IMR-90 (cell line): ENCODE results near the gene PDE8B. TPM values are rescaled to one million over a fixed set of nuclear protein-coding genes. Genes with fewer than 3 reads are reported as not detected.

Experiments used
- ATAC-seq: fragments of 200-7000 bp; cut with Tn5 transposase; 2 replicates; pipeline ENCODE4 v1.9.1; 2020; ENCODE audit warnings: low read depth, mild to moderate bottlenecking, moderate library complexity
- BruUV-seq: library from RNA; stranded (reverse); fragments of 400-500 nt; replicated peaks from 2 replicates; lab custom pipeline; 2021; lab: Mats Ljungman, UMichigan
- CTCF ChIA-PET: fragments of 300-600 bp; formaldehyde crosslinking; extraction: SDS; loops from one replicate; lab custom pipeline; 2021; ENCODE audit warnings: antibody characterized with exemption; lab: Yijun Ruan, JAX
- POLR2A ChIA-PET: fragments of 300-600 bp; sonication (Branson Sonifier 250); formaldehyde crosslinking; loops from one replicate; lab custom pipeline; 2022; ENCODE audit warnings: antibody characterized with exemption; ENCODE audit not compliant: unreplicated experiment; lab: Charles Lee
- DNase-seq: peaks from one replicate; pipeline ENCODE4 v3.0.0; 2013
- H2AFZ ChIP-seq: replicated peaks from 2 replicates; pipeline ENCODE3; 2013; ENCODE audit warnings: low read length, mild to moderate bottlenecking; ENCODE audit not compliant: poor library complexity
- H2AK5ac ChIP-seq: 2 replicates; pipeline ENCODE4 v1.6.1; 2013; ENCODE audit warnings: low read depth, low read length, inconsistent platforms
- H2AK9ac ChIP-seq: replicated peaks from 2 replicates; pipeline ENCODE3; 2013; ENCODE audit warnings: mild to moderate bottlenecking, low read depth, low read length, moderate library complexity; ENCODE audit not compliant: poor library complexity
- H2BK120ac ChIP-seq: 2 replicates; pipeline ENCODE4 v1.6.1; 2013; ENCODE audit warnings: low read depth, low read length, inconsistent platforms
- H2BK15ac ChIP-seq: 3 replicates; pipeline ENCODE4 v1.6.1; 2013; ENCODE audit warnings: low read depth, low read length, inconsistent platforms
- H2BK20ac ChIP-seq: 2 replicates; pipeline ENCODE4 v1.6.1; 2013; ENCODE audit warnings: low read depth, mild to moderate bottlenecking, inconsistent platforms, low read length, moderate library complexity
- H2BK5ac ChIP-seq: 2 replicates; pipeline ENCODE4 v1.6.1; 2013; ENCODE audit warnings: mild to moderate bottlenecking, low read depth, low read length, inconsistent platforms; ENCODE audit not compliant: poor library complexity, severe bottlenecking
- H3K14ac ChIP-seq: replicated peaks from 2 replicates; pipeline ENCODE4 v1.6.1; 2013; ENCODE audit warnings: low read depth, low read length, inconsistent platforms
- H3K18ac ChIP-seq: 2 replicates; pipeline ENCODE4 v1.6.1; 2013; ENCODE audit warnings: low read depth, low read length, control low read depth
- H3K23ac ChIP-seq: 2 replicates; pipeline ENCODE4 v1.6.1; 2013; ENCODE audit warnings: low read depth, low read length, inconsistent platforms
- H3K27ac ChIP-seq: 2 replicates; pipeline ENCODE4 v1.5.1; 2013; ENCODE audit warnings: mild to moderate bottlenecking, control low read depth, low read length; ENCODE audit not compliant: insufficient read depth
- H3K27me3 ChIP-seq: 2 replicates; pipeline ENCODE4 v1.6.1; 2013; ENCODE audit warnings: low read length; ENCODE audit not compliant: control insufficient read depth, insufficient read depth
- H3K36me3 ChIP-seq: 2 replicates; pipeline ENCODE4 v1.6.1; 2013; ENCODE audit warnings: low read length, mixed read lengths; ENCODE audit not compliant: control insufficient read depth, insufficient read depth
- H3K4ac ChIP-seq: 2 replicates; pipeline ENCODE4 v1.6.1; 2013; ENCODE audit warnings: low read depth, low read length, inconsistent platforms
- H3K4me1 ChIP-seq: 2 replicates; pipeline ENCODE4 v1.6.1; 2013; ENCODE audit warnings: low read length, mixed read lengths; ENCODE audit not compliant: control insufficient read depth, insufficient read depth
- H3K4me2 ChIP-seq: 2 replicates; pipeline ENCODE4 v1.6.1; 2013; ENCODE audit warnings: low read depth, mild to moderate bottlenecking, control low read depth, low read length, moderate library complexity
- H3K4me3 ChIP-seq: 2 replicates; pipeline ENCODE4 v1.5.1; 2013; ENCODE audit warnings: low read depth, mild to moderate bottlenecking, control low read depth, low read length, moderate library complexity; ENCODE audit not compliant: insufficient read depth
- H3K56ac ChIP-seq: 2 replicates; pipeline ENCODE4 v1.6.1; 2013; ENCODE audit warnings: low read length, inconsistent platforms; ENCODE audit not compliant: insufficient read depth; ENCODE audit errors: extremely low read depth
- H3K79me1 ChIP-seq, 2 experiments: 2 replicates each; pipeline ENCODE4 v1.6.1; 2013; ENCODE audit warnings: low read length in 2 of 2, inconsistent platforms in 1 of 2, low read depth in 1 of 2
- H3K9ac ChIP-seq: 2 replicates; pipeline ENCODE4 v1.6.1; 2013; ENCODE audit warnings: low read depth, low read length, control low read depth
- H3K9me1 ChIP-seq: 2 replicates; pipeline ENCODE4 v1.6.1; 2013; ENCODE audit warnings: low read length, inconsistent platforms; ENCODE audit not compliant: insufficient read depth
- H3K9me3 ChIP-seq: 2 replicates; pipeline ENCODE4 v1.6.1; 2013; ENCODE audit warnings: low read length; ENCODE audit not compliant: control insufficient read depth, insufficient read depth
- H4K20me1 ChIP-seq: 2 replicates; pipeline ENCODE4 v1.6.1; 2013; ENCODE audit warnings: low read length, inconsistent platforms; ENCODE audit not compliant: insufficient read depth
- H4K5ac ChIP-seq: 2 replicates; pipeline ENCODE4 v1.6.1; 2013; ENCODE audit warnings: mild to moderate bottlenecking, low read depth, low read length, control low read depth
- H4K8ac ChIP-seq, 2 experiments: 2 replicates each; pipeline ENCODE4 v1.6.1; 2013; ENCODE audit warnings: low read depth in 2 of 2, low read length in 2 of 2, control low read depth in 1 of 2, inconsistent platforms in 1 of 2
- H4K91ac ChIP-seq: 2 replicates; pipeline ENCODE4 v1.6.1; 2013; ENCODE audit warnings: low read depth, low read length, inconsistent platforms; ENCODE audit not compliant: insufficient read depth
- ELK1 ChIP-seq: fragments of 150-350 bp; IDR thresholded peaks from 2 replicates; pipeline ENCODE4 v1.6.1; 2016; ENCODE audit warnings: low read depth, mild to moderate bottlenecking, low read length, moderate library complexity, borderline replicate concordance
- MAFK ChIP-seq: IDR thresholded peaks from 2 replicates; pipeline ENCODE4 v1.6.1; 2012; ENCODE audit warnings: low read depth, low read length, improper control_type of control experiment
- MAZ ChIP-seq: IDR thresholded peaks from 2 replicates; pipeline ENCODE4 v1.6.1; 2012; ENCODE audit warnings: low read depth, mild to moderate bottlenecking, low read length, improper control_type of control experiment, moderate library complexity, borderline replicate concordance
- MXI1 ChIP-seq: IDR thresholded peaks from 2 replicates; pipeline ENCODE4 v1.6.1; 2012; ENCODE audit warnings: low read depth, mild to moderate bottlenecking, low read length, moderate library complexity, borderline replicate concordance
- NFE2L2 ChIP-seq: fragments of 150-350 bp; IDR thresholded peaks from 2 replicates; pipeline ENCODE4 v1.6.1; 2016; ENCODE audit warnings: low read depth, mild to moderate bottlenecking, low read length
- SMC3 ChIP-seq: fragments of 150-350 bp; IDR thresholded peaks from 2 replicates; pipeline ENCODE4 v1.6.1; 2016; ENCODE audit warnings: low read depth, mild to moderate bottlenecking, antibody characterized with exemption, low read length, moderate library complexity
- WGBS, 2 experiments: methylation state at CpG; one replicate each; pipeline versions ENCODE4 v1.1.5 to v1.1.7; 2013; ENCODE audit warnings: missing lambda C conversion rate in 2 of 2; ENCODE audit not compliant: insufficient read length in 1 of 2; ENCODE audit errors: extremely low coverage in 2 of 2; 5-methylcytosine and 5-hydroxymethylcytosine counted together
- dilution Hi-C: fragments of 300-500 bp; cut with HindIII; formaldehyde crosslinking; loops from one replicate; pipeline ENCODE4 v1.14.3; 2018; ENCODE audit warnings: low sequenced_read_pairs; ENCODE audit not compliant: unreplicated experiment
- in situ Hi-C: fragments of 300-500 bp; cut with MboI; formaldehyde crosslinking; loops from 3 replicates; pipeline ENCODE4 v1.14.3; 2019; ENCODE audit warnings: low sequenced_read_pairs, inconsistent platforms, mixed read lengths
- intact Hi-C: fragments of 100-400 bp; cut with micrococcal nuclease; formaldehyde crosslinking; loops from 2 replicates; pipeline ENCODE4 v1.10.0; 2022
- polyA plus RNA-seq, 3 experiments: library from polyadenylated mRNA; depleted of rRNA; stranded (reverse); fragments of >200 nt; gene quantifications; 2 replicates each; pipeline ENCODE4 v1.2.3, GENCODE V29; 2012; ENCODE audit warnings: low replicate concordance in 1 of 3
- total RNA-seq: library from RNA; depleted of rRNA; stranded (reverse); fragments of >200 nt; gene quantifications from 2 replicates; pipeline ENCODE4 v1.2.3, GENCODE V29; 2012

Gene PDE8B
- total and polyA plus RNA-seq, 2 of the 4 experiments (the other 2 are of a cell fraction): under 0.01 to 0.03 TPM

DNA sequence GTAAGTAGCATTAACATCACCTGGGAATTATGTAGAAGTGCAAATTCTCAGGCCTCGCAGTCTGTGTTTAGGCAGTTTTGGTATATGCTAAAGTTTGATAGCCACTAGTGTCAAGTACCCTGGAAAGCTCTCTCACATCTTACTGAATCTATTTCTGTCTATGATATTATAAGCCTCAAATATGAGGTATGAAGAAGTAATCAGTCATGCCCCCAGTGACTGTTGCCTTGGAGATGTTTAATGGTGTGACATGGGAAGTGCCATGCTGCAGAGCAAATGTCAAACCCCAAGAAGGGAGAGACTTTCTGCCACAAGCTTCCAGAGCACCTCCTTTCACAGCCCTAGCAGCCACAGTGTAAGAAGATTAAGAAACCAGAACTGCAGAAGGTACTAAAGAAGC, 9.8 kb upstream of the PDE8B start:
- Histone ChIP-seq H3K9me1 (no peaks in the 10 kb centered on the region; the same call in 1 of the 2 replicates), H3K27ac (no peak overlapping the region), H3K14ac (no peak overlapping the region), H3K9ac (no peak overlapping the region), H3K27me3 (peaks cover 8% of the 10 kb centered on the region), H4K5ac (no peak overlapping the region), H4K91ac (no peak overlapping the region), H3K4me3 (no peak overlapping the region), H3K9me3 (peaks cover 2% of the 10 kb centered on the region; the same call in 1 of the 2 replicates), H2AK5ac (no peak overlapping the region), H2AFZ (no peak overlapping the region), H3K4me1 (no peaks in the 10 kb centered on the region), H2BK20ac (no peak overlapping the region), H2BK5ac (no peak overlapping the region), H3K23ac (no peak overlapping the region), H3K4ac (no peak overlapping the region), H4K20me1 (no peaks in the 10 kb centered on the region), H3K4me2 (no peak overlapping the region), H3K79me1 (no peaks in the 10 kb centered on the region), H2BK120ac (no peak overlapping the region), H3K56ac (no peak overlapping the region), H2AK9ac (no peak overlapping the region), H3K18ac (no peak overlapping the region), H2BK15ac (no peak overlapping the region), H3K36me3 (no peaks in the 10 kb centered on the region), H4K8ac (no peak overlapping the region)
- in situ Hi-C loops: no loop called here
- no peak for TF ChIP-seq SMC3
- TF ChIP-seq MAFK: no peak
- no peak for TF ChIP-seq ELK1
- TF ChIP-seq NFE2L2: no peak
- no peak for TF ChIP-seq MXI1
- no peak for TF ChIP-seq MAZ
- no TSS peak for BruUV-seq
- no peak for ATAC-seq
- intact Hi-C loops: no loop called here
- POLR2A ChIA-PET: no interaction called here
- DNase-seq: no peak
- dilution Hi-C loops: no loop called here
- CTCF ChIA-PET: no interaction called here
- WGBS, 2 experiments: no CpG with 5 or more reads among the region's 1 CpG
